NCI-H2081 (cell line): Measurements from ENCODE around the gene AREG.
"Not testable (repeated sequence)": the region's sequence is repeated elsewhere in the genome, so short reads cannot be mapped to it uniquely, and the experiment has no call there.

Experiments
- DNase-seq, 2 experiments: peaks; one replicate each; lab custom pipeline; 2025; lab: John Stamatoyannopoulos, UW

The AREG gene

GRCh38 chr4:74444891-74445642, at the start of gene AREG:
Gene AREG, plus strand, starts transcription at chr4:74445136. Its CDS starts 210 bp downstream, at chr4:74445346.
- peak; percentile 43 to 58 for DNase-seq

- DNase-seq = no peak
These were observed 49.3 kb upstream of the AREG start for GRCh38 chr4:74395633-74396032.

GRCh38 chr4:74397748-74398426, 47.0 kb upstream of the AREG start:
- DNase-seq = no peak

- not testable (repeated sequence) for DNase-seq
These were observed 45.9 kb upstream of the AREG start for GRCh38 chr4:74398894-74399589.

GRCh38 chr4:74400395-74400794, 44.5 kb upstream of the AREG start:
- no peak for DNase-seq

GRCh38 chr4:74402692-74403456, 42.1 kb upstream of the AREG start:
- no peak for DNase-seq

GRCh38 chr4:74407891-74408290, 37.0 kb upstream of the AREG start:
- DNase-seq = no peak

- DNase-seq = no peak
These were observed 36.3 kb upstream of the AREG start for GRCh38 chr4:74408639-74409038.

- DNase-seq = no peak
These were observed 34.7 kb upstream of the AREG start for GRCh38 chr4:74410272-74410671.

GRCh38 chr4:74412225-74412624, 32.7 kb upstream of the AREG start:
- no peak for DNase-seq

- DNase-seq = no peak
These were observed 31.7 kb upstream of the AREG start for GRCh38 chr4:74413265-74413664.

GRCh38 chr4:74414149-74414809, 30.7 kb upstream of the AREG start:
- DNase-seq = no peak

GRCh38 chr4:74415602-74416300, 29.2 kb upstream of the AREG start:
- DNase-seq = no peak

GRCh38 chr4:74418063-74418670, 26.8 kb upstream of the AREG start:
- no peak for DNase-seq

- no peak for DNase-seq
These were observed 24.1 kb upstream of the AREG start for GRCh38 chr4:74420863-74421262.

- DNase-seq = no peak
These were observed 21.8 kb upstream of the AREG start for GRCh38 chr4:74423104-74423503.

GRCh38 chr4:74424111-74424510, 20.8 kb upstream of the AREG start:
- no peak for DNase-seq

GRCh38 chr4:74426101-74426500, 18.8 kb upstream of the AREG start:
- no peak for DNase-seq

GRCh38 chr4:74428276-74428675, 16.7 kb upstream of the AREG start:
- peak in 1 of 2 experiments; percentile 2 for DNase-seq

GRCh38 chr4:74431113-74431826, 13.7 kb upstream of the AREG start:
- DNase-seq = no peak
